Measurements from ENCODE around the gene KIAA0753.

GRCh38 chr17:6557040-6557438 is 83.5 kb downstream of the KIAA0753 start:
- TF ChIP-seq CTCF (IDR thresholded peaks at IDR 0.05 in 2 of 3, conservative IDR thresholded peaks at IDR 0.05 in 1 of 3; ENCODE audit: control insufficient read depth in 2 of 3, extremely low read depth in 1 of 3, insufficient read depth in 1 of 3, low read depth in 3 of 3, low read length in 3 of 3), result no peak
- no peak for TF ChIP-seq CEBPB (IDR thresholded peaks at IDR 0.05; ENCODE audit: borderline replicate concordance in 1 of 2, low read depth in 2 of 2, low read length in 2 of 2)
- no peak for TF ChIP-seq TCF7 (IDR thresholded peaks at IDR 0.05; ENCODE audit: borderline replicate concordance)
- no peak for TF ChIP-seq POLR2A (IDR thresholded peaks at IDR 0.05; ENCODE audit: low read depth, low read length)
- TF ChIP-seq MAX (IDR thresholded peaks at IDR 0.05; ENCODE audit: low read depth, low read length), result no peak
- TF ChIP-seq ZNF217 (IDR thresholded peaks at IDR 0.05), result no peak
- no peak for TF ChIP-seq ATF2 (IDR thresholded peaks at IDR 0.05; ENCODE audit: low read length)
- TF ChIP-seq FOXK2 (IDR thresholded peaks at IDR 0.05), result no peak
- no peak for TF ChIP-seq RELA (IDR thresholded peaks at IDR 0.05; ENCODE audit: borderline replicate concordance, partially characterized antibody)
- no peak for TF ChIP-seq TARDBP (IDR thresholded peaks at IDR 0.05; ENCODE audit: borderline replicate concordance)
- TF ChIP-seq RCOR1 (conservative IDR thresholded peaks at IDR 0.05; ENCODE audit: low read depth, low read length), result no peak
- no peak for TF ChIP-seq YY1 (IDR thresholded peaks at IDR 0.05; ENCODE audit: low read depth, low read length)
- TF ChIP-seq CREM (IDR thresholded peaks at IDR 0.05; ENCODE audit: low read depth), result no peak
- no peak for TF ChIP-seq SP1 (IDR thresholded peaks at IDR 0.05; ENCODE audit: low read depth, low read length)
